Vagina (tissue), 2 donors: ENCODE measurements around the gene MRGPRE. TPM values are rescaled to one million over a fixed set of nuclear protein-coding genes. Genes with fewer than 3 reads are reported as not detected.
A peak's percentile ranks its signal among the peaks of the same experiment; 100 is the strongest.
"Not testable (repeated sequence)": the region's sequence is repeated elsewhere in the genome, so short reads cannot be mapped to it uniquely, and the experiment has no call there.

ENCODE experiments used
- DNase-seq, 2 donors: peaks; one replicate each; pipeline ENCODE4 v3.0.0-alpha.2; 2017; ENCODE audit errors: extremely low spot score in 2 of 2
- H3K27ac ChIP-seq: fragments of 200-600 bp; sonication (generic); one replicate; pipeline ENCODE4 v1.5.1; 2019
- H3K27me3 ChIP-seq: fragments of 200-600 bp; sonication (generic); one replicate; pipeline ENCODE4 v1.5.1; 2019
- H3K36me3 ChIP-seq, 2 donors: fragments of 200-600 bp; sonication (generic); one replicate each; pipeline ENCODE4 v1.5.1; 2017 to 2019
- H3K4me1 ChIP-seq: fragments of 200-600 bp; sonication (generic); one replicate; pipeline ENCODE4 v1.5.1; 2019
- H3K4me3 ChIP-seq, 2 donors: fragments of 200-600 bp; sonication (generic); 1 replicate in 1 of 2; 2 replicates in 1 of 2; pipeline ENCODE4 v1.5.1; 2016 to 2019
- H3K9me3 ChIP-seq: fragments of 200-600 bp; sonication (generic); one replicate; pipeline ENCODE4 v1.5.1; 2019
- CTCF ChIP-seq, 3 experiments: fragments of 450-650 bp in 2 of 3; fragments of 200-600 bp in 1 of 3; sonication (generic) in 1 of 3; IDR thresholded peaks; one replicate each; pipeline ENCODE4 v1.5.1; 2017 to 2019; ENCODE audit warnings: antibody characterized with exemption in 3 of 3, mild to moderate bottlenecking in 2 of 3, moderate library complexity in 2 of 3
- POLR2AphosphoS5 ChIP-seq, 2 donors: sonication (generic); formaldehyde crosslinking; IDR thresholded peaks; one replicate each; pipeline ENCODE4 v1.9.0; 2017; ENCODE audit warnings: antibody characterized with exemption in 2 of 2, mild to moderate bottlenecking in 2 of 2, low read depth in 1 of 2; ENCODE audit not compliant: insufficient read depth in 1 of 2
- intact Hi-C: fragments of 100-400 bp; cut with DNase I; formaldehyde crosslinking; loops from one replicate; pipeline ENCODE4 v1.15.1; 2023
- total RNA-seq: library from RNA; depleted of rRNA; stranded (reverse); fragments of >200 nt; gene quantifications from one replicate; pipeline ENCODE4 v1.2.3, GENCODE V29; 2016

MRGPRE gene
- total RNA-seq, result not detected

GRCh38 chr11:3231851-3232744, at the start of gene MRGPRE:
Gene MRGPRE (minus strand): TSS chr11:3232417. CDS start chr11:3228799, 3,618 bp downstream.
- TF ChIP-seq CTCF (IDR thresholded peaks at IDR 0.05) (no peak), POLR2AphosphoS5 (IDR thresholded peaks at IDR 0.05; ENCODE audit: insufficient read depth in 1 of 2, low read depth in 1 of 2) (peak in 1 of 2 donors; percentile 26)

GRCh38 chr11:3281146-3281545, 48.9 kb upstream of the MRGPRE start:
- intact Hi-C loops, H3K27me3 ChIP-seq, H3K4me3 ChIP-seq, H3K9me3 ChIP-seq, H3K4me1 ChIP-seq, DNase-seq, H3K36me3 ChIP-seq, H3K27ac ChIP-seq: not testable (repeated sequence)

More at GRCh38 chr11:3231851-3232744, at the start of gene MRGPRE:
- Histone ChIP-seq H3K4me3 (peak within 1 kb of the TSS; percentile 0 to 12), H3K4me1 (no peaks in the 10 kb centered on the region), H3K9me3 (no peaks in the 10 kb centered on the region), H3K36me3 (no peaks in the 10 kb centered on the region), H3K27ac (no peak within 1 kb of the TSS), H3K27me3 (no peaks in the 10 kb centered on the region)
- intact Hi-C loops, result no loop called here
- DNase-seq, result no peak

- intact Hi-C loops, H3K36me3 ChIP-seq, H3K4me1 ChIP-seq, DNase-seq, H3K27me3 ChIP-seq, H3K27ac ChIP-seq, H3K4me3 ChIP-seq, H3K9me3 ChIP-seq: not testable (repeated sequence)
Measured at GRCh38 chr11:3280662-3281061, 48.4 kb upstream of the MRGPRE start.

- intact Hi-C loops, H3K4me1 ChIP-seq, H3K27ac ChIP-seq: not testable (repeated sequence)
Measured at GRCh38 chr11:3278922-3279321, 46.7 kb upstream of the MRGPRE start.

GRCh38 chr11:3273629-3274028, 41.4 kb upstream of the MRGPRE start:
- intact Hi-C loops, H3K4me1 ChIP-seq: not testable (repeated sequence)

More at GRCh38 chr11:3278922-3279321, 46.7 kb upstream of the MRGPRE start:
- not testable (repeated sequence) for H3K27me3 ChIP-seq, H3K4me3 ChIP-seq, DNase-seq, H3K9me3 ChIP-seq, H3K36me3 ChIP-seq

GRCh38 chr11:3262548-3262947, 30.3 kb upstream of the MRGPRE start:
- H3K4me3 ChIP-seq, H3K27ac ChIP-seq, H3K9me3 ChIP-seq, H3K27me3 ChIP-seq, intact Hi-C loops, H3K4me1 ChIP-seq, DNase-seq, H3K36me3 ChIP-seq: not testable (repeated sequence)

More at GRCh38 chr11:3273629-3274028, 41.4 kb upstream of the MRGPRE start:
- not testable (repeated sequence) for H3K4me3 ChIP-seq, H3K27me3 ChIP-seq, H3K9me3 ChIP-seq, H3K27ac ChIP-seq, H3K36me3 ChIP-seq, DNase-seq

- H3K4me3 ChIP-seq, DNase-seq, intact Hi-C loops: not testable (repeated sequence)
Measured at GRCh38 chr11:3261831-3262230, 29.6 kb upstream of the MRGPRE start.

GRCh38 chr11:3257509-3257908, 25.3 kb upstream of the MRGPRE start:
- H3K9me3 ChIP-seq, H3K36me3 ChIP-seq, intact Hi-C loops, H3K27me3 ChIP-seq, DNase-seq, H3K4me3 ChIP-seq, H3K4me1 ChIP-seq, H3K27ac ChIP-seq: not testable (repeated sequence)

More at GRCh38 chr11:3261831-3262230, 29.6 kb upstream of the MRGPRE start:
- not testable (repeated sequence) for H3K36me3 ChIP-seq, H3K4me1 ChIP-seq, H3K27ac ChIP-seq, H3K27me3 ChIP-seq, H3K9me3 ChIP-seq

GRCh38 chr11:3255241-3255640, 23.0 kb upstream of the MRGPRE start:
- intact Hi-C loops, result not testable (repeated sequence)

GRCh38 chr11:3254773-3255172, 22.6 kb upstream of the MRGPRE start:
- H3K27me3 ChIP-seq, H3K27ac ChIP-seq, H3K4me1 ChIP-seq, H3K4me3 ChIP-seq, H3K9me3 ChIP-seq, intact Hi-C loops, DNase-seq, H3K36me3 ChIP-seq: not testable (repeated sequence)

More at GRCh38 chr11:3255241-3255640, 23.0 kb upstream of the MRGPRE start:
- H3K4me1 ChIP-seq, H3K27ac ChIP-seq, H3K9me3 ChIP-seq, H3K4me3 ChIP-seq, H3K27me3 ChIP-seq, DNase-seq, H3K36me3 ChIP-seq: not testable (repeated sequence)
